ENCODE measurements around the gene TENM4.

TENM4 gene

DNA sequence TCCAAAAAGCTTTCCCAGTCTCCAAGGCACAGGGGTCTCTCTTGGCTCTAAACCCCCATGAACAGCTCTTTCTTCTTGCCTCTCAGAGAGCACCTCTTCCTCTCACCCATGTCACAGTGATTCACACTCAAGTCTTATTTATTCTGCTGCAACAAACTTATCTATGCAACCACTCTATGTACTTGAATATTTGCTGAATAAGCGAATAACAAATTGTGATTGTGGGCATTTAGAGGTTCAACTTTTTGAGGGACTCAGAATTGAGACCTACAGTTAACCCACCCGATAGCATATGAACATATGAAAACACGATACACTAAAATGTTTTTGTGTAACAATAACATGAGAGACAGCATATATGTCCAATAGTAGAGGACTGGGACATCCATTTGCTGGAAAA, 729.1 kb downstream of the TENM4 start:
- no peak for DNase-seq

- DNase-seq: no peak
These were observed 730.4 kb downstream of the TENM4 start for GRCh38 chr11:78710417-78710816.

DNA sequence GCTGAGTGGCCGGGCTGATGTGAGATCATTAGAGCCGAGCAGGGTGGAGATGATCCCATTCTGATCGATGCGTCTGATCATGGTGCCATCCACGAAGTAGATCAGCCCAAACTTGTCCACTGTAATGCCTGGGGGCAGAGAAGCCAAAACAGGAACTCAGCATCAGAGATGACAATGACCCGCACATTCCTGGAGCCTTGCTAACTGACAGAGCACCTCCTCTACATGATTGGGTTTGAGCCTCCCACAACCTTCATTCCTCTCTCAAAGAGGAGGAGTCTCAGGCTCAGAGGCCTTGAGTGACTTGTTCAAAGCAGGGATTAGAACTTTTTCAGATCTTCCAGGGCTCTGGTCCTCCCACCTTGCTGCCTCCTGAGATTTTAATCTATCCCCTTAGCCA, 732.4 kb downstream of the TENM4 start:
- DNase-seq: no peak

DNA sequence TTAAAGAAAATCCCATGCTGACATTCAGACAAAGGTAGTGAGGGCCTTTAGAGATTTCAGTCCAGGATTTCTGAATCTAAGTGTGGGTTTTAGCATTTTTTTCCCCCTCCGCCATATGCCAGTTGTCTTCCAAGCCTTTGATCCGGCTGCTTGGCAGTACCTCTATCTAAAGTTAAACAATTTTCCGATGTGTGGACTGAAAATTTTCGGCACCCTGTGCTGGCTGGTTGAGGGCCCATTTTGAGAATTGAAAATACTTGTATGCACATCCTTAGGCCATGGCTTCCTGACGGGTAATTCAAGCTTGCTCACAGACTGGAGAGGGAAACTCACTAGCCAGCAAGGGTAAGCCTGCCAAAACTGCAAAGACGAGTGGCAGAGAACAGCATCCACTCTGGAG, 734.3 kb downstream of the TENM4 start:
- DNase-seq: no peak

DNA sequence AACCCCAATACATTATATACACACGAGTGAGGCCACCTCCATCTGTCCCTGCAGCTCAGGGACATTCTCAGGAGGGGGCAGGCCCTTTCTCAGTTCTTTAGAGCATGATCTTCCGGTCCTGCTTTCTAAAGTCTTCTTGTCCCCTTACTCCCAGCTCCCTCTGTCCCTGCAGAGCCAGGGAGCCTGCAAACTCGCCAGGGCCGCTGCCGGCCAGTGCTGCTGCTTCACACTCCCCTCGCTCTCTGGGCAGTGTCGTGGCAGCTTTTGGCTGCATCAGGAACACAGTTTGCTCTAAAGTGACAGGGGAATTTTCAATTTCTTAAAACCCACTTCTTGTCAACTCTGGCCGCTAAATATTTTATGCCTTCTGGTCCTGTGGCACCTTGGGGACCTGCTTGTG, 736.0 kb downstream of the TENM4 start:
- DNase-seq: no peak

DNA sequence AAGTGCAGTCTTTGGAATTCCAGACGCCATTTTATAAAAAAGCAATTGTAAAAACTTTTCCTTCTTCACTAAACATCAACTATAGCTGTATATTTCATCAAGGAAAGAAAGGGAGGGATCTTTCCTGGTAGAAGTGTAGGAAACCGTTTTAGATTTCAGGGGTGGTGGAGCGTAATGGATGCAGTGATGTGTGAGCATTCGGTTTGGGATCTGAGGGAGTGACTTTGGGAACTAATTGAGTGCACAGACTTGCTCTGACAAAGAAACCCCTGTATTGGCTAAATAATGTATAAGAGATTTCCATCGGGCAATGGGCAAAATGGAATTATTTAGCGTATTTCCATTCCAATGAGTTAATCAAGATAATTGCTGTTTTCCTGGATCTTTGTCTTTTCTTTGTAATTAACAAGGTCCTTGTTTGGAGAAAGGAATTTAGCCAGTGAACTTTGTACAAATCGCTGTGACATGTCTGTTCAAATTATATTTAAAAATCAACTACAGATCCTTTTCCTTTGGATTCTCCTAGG, 741.2 kb downstream of the TENM4 start:
- DNase-seq: no peak

GRCh38 chr11:78698612-78699011, 742.2 kb downstream of the TENM4 start:
- DNase-seq: no peak

DNA sequence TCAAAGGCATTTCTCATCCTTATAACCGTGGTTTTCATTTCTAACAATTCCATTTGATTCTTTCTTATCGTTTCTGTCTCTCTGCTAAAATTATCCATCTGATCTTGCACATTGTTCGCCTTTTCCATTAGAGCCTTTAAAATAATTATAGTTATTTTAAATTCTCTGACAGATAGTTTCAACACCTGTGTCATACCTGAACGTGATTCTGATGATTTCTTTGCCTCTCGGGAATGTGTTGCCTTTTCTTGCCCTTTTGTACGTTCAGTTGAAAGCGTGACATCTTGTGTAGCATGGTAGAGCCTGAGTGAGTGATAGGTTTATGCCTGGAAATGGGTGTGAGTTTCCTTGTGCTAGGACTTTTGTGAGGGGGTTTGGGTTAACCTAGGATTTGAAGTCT, 744.7 kb downstream of the TENM4 start:
- DNase-seq: no peak

- no peak for DNase-seq
These were observed 746.7 kb downstream of the TENM4 start for GRCh38 chr11:78694152-78694551.

DNA sequence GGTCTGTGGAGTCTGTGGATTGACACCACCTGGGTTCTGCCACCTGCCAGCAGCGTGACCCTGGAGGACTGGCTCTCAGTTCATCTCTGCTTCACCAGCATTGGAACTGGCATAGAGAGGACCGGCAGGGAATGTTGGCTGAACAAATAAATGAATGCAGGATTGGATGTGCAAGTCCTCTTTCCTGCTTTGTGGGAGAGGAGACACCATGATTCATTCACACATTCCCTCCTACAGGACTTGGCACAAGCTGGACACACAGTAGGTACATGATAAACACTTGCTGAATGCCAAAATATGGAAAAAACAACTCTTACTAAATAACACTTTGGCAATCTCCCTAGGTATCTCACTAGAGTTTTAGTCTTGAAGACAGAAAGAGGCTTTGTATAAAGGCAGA, 749.6 kb downstream of the TENM4 start:
- DNase-seq: no peak

DNA sequence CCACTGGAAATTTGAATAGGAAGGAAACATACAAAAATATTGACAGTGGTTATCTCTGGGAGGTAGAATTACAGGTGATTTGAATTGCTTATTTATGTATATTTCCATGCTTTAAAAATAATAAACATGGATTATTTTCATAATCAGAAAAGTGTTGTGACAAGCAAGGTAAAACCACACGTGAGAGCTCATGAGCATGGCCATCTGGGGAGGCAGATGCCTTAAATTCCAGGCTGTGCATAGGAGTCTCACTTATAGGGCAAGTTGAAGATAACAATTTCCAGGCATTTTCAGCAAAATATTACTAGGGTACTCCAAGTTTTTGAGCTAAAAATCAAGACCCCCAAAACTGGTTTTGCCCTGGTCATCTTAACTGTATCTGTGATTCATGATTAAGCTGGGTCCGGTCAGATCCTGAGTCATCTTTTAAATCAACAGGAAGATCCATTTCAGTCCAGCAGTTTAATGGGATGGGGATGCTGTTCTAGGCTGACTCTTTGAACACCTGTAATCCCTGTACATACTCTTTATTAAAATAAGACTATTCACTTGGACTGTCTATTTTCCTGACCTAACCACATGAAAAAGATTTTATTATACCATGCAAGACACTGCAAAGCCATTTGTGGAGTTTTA, 750.4 kb downstream of the TENM4 start:
- DNase-seq: no peak

DNA sequence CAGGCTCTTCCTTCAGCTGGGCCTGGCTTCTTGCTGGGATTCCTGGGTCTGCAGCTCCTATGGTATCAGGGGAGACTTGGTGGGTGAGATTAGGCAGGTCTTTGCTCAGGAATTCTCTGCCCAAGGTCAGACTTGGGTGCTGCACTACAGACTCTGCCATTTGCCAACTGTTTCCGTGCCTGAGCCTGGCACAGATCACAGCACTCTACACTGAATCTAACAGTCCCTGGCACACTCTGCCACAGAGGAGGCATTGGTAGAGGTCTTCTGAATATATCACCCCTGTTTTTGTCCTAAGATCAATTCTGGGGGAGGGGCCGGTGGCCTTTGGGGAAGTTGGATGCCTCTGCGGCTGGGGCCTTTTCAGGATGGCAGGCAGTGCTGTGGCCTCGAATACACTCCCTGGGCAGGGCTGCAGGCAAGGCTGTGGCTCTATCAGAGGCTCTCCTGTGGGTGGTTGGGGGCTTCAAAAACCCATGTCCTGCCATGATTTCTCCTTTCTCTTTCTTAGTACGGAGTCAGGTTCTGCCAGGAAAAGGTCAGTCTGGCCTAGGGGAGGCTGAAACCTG, 751.2 kb downstream of the TENM4 start:
- no peak for DNase-seq

GRCh38 chr11:78689101-78689500, 751.7 kb downstream of the TENM4 start:
- no peak for DNase-seq

- DNase-seq: no peak
These were observed 752.4 kb downstream of the TENM4 start for GRCh38 chr11:78688460-78688859.

GRCh38 chr11:78685156-78685555, 755.7 kb downstream of the TENM4 start:
- no peak for DNase-seq

DNA sequence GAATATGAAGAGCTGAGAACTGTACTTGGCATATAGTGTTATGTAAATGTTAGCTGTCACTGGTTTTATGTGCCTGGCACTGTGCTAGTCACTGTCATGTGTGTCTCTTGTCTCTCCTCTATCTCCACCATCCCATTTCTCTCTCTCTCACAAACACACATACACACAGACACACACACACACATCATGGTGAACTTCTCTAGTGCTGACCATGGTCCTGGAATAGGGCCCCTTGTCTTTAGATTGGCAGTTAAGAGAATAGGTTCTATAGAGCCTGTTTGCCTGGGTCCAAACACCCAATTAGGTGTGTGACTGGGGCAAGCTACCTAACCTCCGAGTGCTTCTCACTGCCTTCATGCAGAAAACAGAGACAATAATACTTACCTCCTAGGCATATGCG, 756.5 kb downstream of the TENM4 start:
- no peak for DNase-seq

- no peak for DNase-seq
These were observed 757.1 kb downstream of the TENM4 start for GRCh38 chr11:78683774-78684173.

GRCh38 chr11:78676026-78676557, 764.7 kb downstream of the TENM4 start:
- DNase-seq: no peak

GRCh38 chr11:78672850-78673620, 767.8 kb downstream of the TENM4 start:
- no peak for DNase-seq

DNA sequence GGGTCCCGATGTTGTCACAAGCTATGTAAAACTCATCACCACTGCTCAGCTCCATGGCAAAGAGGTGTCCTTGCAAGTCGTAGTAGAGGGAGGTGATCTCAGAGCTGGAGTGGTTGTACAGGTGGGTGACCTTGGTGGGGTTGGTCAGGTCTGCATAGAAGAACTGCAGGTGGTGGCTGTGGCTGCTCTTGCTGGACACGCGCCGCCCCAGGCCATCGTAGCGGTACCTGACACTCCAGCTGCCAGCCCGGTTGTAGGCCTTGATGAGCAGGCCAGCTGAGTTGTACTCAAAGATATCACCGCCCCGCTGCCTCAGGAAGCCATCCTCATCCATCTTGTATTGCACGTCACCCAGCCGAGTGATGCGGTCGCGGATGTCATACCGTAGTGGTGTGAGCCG, 771.6 kb downstream of the TENM4 start:
- DNase-seq: no peak

DNA sequence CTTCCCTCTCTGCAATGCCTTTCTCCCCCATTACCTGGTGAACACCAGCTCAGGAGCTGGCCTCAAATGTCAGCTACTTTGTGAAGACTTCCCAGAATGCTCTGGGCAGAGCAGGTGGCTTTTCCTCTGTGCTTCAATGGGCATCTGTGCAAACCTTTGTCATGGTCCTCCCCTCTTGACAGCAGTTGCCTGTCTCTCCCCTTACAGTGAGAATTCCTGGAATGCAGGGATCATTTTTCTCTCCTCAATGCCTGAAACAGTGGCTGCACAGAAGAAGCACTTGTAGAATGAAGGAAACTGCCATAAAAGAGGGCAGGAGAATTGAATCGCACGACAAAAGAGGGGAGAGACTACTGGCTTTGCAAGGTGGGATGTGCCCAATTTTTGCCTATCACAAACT, 773.4 kb downstream of the TENM4 start:
- no peak for DNase-seq

- no peak for DNase-seq
These were observed 774.1 kb downstream of the TENM4 start for GRCh38 chr11:78666675-78667160.

DNA sequence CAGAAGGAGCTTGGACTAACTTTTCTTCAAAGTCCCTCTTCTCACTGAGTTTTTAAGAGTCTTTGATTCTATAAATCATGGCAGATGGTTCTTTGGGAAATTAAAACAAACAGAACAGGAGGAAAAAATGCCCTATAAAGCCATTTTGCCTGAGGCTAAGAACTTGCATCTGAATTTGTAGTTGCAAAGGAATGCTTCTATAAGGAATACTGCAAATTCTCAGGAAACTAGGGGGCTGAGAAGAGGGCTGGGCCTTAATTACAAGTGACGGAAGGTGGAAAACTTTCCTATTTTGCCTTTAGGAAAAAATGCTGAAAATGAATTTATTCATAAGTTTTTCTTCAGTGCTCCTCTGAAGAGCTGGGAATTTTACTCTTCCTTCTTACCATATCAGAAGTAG, 776.2 kb downstream of the TENM4 start:
- DNase-seq: no peak

DNA sequence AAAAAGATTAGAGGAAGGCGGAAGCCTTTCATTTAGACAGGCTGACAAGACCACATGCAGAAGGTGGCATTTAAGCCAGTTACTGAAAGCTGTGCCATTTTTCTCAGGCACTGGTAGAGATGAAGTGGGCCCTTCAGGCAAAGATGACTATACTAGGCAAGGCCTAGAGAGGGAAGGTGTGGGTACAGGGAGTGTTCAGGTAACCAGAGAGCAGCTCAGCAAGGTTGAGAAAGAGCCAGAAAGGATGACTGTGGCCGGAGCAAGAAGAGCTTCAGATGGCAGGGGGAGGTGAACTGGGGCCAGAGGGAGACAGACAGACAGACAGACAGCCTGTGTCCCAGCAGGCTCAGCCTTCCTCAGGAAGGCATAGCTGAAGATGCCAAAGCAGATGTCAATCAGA, 778.0 kb downstream of the TENM4 start:
- no peak for DNase-seq

Data from NCI-H1694 treated with DMSO at 0.1 percent for 48 hours (cell line).